ENCODE results near the gene NOTCH1.
"Not testable (repeated sequence)": the region's sequence is repeated elsewhere in the genome, so short reads cannot be mapped to it uniquely, and the experiment has no call there.

The NOTCH1 gene

DNA sequence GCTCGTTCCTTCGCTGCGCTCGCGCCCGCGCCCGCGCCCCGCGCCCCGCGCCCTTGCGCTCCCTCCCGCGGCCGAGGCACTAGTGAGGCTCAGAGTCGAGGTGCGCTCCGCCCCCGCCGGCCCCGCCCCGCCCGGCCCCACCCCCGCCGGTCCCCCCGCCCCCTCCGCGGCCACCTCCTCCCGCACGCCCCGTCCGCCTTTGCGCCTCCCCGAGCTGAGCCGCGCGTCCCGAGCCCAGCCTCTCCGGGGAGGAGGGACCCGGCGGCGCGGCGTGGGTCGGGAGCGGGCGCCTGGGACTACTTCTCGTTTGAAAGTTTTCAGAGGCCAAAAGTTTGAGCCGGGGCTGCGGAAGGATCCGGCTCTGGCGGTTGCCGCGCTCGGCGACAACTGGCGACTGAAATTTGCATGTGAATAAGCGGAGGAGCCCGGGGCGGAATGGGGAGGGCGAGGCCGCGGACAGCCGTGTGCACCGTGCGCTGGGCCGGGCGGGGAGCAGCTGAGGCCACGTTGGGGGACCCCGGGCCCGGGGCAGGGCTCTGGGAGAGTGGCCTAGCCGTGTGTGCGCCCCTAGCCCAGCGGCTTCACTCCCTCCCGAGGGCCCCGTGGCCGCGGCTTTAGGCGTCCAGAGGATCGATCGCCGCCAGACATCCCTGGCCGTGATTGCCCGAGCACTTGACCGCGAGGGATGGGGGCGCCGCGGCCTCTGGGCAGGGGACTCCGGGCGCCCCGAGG, at the start of gene NOTCH1:
TSS of gene NOTCH1 (minus strand) at position 84 of the 732 bp plus-strand sequence. CDS start 262 bp downstream, outside the sequence.
- DNase-seq, result no peak

DNA sequence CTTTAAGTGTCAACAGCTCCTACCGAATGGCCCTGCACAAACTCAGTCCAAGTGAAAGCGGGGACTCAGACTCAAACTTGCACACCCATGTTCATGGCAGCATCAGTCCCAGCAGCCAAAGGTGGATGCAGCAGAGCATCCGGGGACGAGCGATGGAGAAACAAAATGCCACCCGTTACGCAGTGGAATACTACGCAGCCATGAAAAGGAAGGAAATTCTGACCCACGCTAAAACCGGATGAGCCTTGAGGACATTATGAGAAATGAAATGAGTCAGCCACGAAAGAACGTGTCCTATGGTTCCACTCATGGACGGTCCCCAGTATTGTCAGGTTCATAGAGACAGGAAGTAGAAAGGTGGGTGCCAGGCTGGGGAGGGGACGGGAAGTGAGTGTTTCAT, 48.6 kb upstream of the NOTCH1 start:
- DNase-seq, result no peak

DNA sequence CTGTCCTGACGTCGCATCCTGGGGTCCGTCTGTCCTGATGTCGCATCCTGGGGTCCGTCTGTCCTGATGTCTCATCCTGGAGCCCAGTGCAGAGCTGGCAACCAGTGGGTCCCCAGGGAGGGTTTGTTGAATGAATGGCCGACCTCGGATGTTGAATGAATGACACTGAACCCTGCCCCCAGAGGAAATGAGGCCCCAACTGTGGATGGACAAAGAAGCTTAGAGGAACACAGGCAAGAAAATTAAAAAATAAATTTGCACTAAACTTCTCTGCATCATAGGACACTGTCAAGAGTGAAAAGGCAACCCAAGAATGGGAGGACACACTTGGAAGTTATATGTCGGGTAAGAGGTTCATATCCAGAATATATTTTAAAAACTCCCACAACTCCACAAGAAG, 47.7 kb upstream of the NOTCH1 start:
- no peak for DNase-seq

DNA sequence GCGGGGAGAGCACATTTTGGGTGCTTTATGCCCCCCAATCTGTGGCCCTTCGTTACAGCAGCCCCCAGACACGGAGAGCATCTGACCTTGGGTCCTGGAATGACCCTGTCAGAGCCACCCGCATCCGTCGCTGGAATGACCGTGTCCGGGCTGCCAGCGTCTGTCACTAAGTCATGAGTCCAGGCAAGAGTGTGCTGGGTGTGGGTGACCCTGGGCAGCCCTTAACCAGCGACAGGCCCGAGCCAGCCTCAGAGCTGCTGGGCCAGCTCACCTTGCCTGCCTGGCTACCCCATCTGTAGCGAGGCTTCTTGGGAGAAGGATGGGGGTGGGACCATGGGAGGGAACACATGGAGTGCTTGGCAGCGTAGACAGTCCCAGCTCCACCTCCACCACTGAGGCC, 46.8 kb upstream of the NOTCH1 start:
- no peak for DNase-seq

DNA sequence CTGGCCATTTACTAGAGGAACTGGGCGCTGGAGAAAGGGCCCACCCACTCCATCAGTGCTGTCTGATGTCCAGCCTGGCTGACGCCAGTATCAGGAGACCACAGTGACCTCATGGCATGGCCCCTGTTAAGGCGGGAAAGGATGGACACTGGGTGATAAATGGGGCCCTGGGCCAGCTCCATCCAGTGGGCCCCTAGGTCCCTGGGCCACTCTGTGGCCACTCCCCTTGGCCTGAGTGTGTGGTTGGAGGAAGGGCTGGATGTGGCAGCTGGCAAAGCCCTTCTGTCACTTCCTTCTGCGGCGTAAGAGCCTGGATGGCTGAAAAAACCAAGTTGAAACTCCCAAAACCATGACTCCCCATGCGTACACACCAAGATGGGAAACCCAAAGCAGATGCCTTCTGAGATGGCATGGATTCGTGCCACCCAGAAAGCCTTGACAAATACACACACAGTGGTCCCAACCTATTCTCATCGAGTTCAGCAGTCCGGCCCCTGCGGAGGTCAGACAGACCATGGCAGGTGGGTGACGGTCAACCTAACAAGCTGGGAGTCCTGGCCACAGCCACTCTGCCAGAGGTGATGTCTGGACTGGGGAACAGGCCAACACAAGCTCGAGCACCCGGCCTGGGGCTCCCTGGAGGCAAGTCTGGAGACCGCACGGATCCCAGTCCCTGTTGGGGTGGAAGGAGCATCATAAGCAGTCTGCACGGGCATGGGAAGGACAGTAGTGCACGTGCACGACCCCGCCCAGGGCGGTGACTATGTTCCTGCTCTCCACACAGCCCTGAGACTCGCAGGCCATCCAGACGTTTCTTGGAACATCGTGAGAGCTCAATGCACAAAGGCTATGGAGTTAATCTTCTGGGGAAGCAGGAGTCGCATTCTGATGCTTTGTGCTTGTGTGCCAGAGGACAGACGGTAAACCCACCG, 45.2 kb upstream of the NOTCH1 start:
- no peak for DNase-seq

- no peak for DNase-seq
These were observed 44.2 kb upstream of the NOTCH1 start for GRCh38 chr9:136589766-136590763.

DNA sequence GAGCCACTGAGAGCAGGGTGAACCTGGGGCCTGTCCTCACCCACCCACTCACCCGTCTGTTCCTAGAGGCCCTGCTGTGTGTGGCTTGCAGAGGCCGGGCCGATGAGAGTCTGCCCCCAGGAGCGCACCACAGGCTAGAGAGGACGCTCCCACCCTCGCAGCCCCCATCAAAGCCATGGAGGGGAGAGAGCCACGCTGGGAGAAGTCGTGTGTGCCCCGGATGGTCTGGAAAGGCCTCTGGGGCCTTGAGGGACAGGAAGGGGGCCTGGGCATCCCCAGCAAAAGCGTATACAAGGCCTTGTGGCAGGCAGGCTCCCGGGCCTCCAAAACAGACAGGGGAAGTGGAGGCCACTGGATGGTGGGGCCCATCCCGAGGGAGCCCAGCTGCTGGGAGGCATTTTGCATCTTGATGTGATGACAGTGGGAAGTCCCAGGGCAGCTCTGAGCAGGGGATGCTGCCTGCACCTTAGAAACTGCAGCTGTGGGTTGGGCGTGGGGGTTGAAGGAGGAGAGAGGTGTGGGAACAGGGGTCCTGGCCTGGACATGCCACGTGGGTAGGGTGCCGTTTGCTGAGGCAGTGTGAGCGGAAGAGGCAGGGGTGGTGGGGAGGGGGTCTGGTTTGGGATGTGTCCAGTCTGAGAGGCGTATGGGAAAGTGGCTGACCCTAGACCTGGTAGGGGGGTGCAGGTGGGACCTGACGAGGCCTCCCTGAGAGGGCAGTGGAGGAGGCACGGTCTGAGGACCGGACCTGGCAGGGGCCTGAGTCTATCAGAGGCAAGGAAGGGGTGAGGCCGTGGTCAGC, 43.0 kb upstream of the NOTCH1 start:
- no peak for DNase-seq

GRCh38 chr9:136587944-136588662, 42.3 kb upstream of the NOTCH1 start:
- DNase-seq, result no peak

DNA sequence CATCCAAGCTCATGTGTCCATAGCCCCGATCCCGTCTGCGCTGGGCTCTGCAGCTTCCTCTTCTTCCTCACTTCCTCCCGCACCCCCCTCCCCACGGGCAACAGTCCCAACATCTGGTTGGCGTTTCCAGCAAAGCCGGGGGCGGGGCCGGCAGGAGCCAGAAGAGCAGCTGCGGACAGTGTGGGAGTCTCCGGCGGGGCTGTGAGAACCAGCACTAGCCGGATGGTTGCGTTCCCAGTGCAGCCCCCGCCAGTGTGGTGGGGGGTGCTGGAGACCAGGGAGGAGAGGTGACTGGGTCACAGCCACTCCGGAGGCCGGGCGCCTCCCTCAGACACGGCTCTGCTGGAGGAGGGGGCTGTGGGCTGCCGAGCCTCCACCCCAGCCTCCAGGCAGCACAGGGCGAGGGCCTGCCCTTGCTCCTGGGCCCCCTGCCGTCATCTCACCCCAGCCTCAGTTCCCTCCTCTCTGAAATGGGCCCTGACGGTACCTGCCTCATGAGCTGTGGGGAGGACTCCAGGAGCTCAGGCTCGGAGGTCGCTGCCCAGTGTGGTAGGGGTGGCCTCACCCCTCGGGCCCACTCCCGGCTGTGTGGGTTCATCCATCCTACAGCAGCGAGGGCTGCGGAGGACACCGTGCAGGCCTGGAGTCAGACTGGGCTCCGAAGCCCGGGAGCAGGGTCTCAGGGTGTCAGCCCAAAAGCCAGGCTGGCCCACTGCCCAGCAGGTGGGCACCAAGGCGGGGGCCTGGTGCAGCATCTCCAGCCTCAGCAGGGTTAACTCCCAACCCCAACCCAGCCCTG, 41.5 kb upstream of the NOTCH1 start:
- DNase-seq, result no peak

- no peak for DNase-seq
These were observed 40.6 kb upstream of the NOTCH1 start for GRCh38 chr9:136586391-136586953.

DNA sequence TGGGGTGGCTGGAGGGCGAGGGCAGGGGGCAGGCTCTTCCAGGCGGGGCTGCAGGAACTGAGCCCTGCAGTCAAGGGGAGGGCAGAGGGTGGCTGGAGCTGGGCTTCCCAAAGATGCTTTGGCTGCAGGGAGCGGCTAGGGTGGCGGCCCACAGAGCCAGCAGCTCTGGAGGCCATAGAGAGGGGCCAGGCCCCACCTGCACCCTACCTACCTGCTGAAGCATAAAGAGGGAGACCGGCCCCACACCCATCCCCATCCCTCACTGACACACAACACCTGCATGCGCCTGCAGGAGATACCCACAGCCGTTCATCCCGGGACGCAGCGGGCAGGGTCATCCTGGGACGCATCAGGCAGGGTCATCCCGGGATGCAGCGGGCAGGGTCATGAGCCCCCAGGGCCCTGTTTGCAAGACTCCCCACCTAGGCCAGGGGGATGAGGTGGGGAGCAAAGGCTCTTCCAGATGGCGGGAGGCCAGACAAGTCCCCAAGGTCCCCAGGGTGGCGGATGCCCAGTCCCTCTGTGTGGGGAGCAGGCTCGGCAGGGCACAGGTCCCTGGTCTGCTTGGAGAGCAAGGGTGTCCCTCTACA, 39.8 kb upstream of the NOTCH1 start:
- no peak for DNase-seq

DNA sequence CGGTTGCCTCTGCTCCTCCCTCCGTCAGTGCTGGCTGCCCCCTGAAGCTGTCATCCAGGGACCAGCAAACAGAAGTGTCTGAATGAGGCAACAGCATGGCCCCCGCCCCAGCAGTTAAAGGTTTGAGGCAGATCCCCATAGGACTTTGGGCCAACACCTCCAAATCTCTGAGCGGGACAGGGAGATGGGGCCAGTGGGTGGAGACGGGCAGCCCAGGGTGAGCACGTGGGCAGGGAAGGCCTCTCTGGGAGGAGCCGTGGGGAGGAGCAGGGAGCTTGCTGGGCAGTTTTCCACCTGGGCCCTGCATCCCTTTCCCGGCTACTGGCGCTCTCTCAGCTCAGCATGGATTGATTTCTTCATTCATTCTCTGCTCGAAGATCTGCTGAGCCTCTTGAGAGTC, 39.1 kb upstream of the NOTCH1 start:
- no peak for DNase-seq

DNA sequence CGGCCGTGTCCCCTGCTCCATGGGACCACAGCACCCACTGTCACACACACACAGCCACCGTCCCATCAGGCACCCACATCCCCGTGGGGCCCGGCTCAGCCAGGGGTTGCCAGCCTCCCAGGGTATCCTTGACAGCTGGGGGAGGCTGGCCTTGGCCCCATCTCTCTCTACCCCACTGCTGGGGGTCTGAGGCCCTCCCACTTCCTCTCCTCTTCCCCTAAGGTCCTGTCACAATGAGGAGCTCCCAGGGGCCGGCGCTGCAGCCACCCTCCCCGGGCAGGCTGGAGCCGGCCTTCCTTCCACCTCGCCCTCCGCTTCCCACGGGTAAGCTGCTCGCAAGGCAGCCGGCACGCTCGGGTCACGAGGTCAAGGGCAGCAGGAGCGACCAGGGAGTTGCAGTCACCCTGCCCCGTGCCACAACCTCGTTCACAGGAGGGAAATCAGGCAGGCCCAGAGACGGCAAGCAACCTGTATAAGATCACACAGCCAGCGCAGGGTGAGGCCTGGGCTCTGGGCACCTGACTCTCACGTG, 38.6 kb upstream of the NOTCH1 start:
- DNase-seq, result no peak

DNA sequence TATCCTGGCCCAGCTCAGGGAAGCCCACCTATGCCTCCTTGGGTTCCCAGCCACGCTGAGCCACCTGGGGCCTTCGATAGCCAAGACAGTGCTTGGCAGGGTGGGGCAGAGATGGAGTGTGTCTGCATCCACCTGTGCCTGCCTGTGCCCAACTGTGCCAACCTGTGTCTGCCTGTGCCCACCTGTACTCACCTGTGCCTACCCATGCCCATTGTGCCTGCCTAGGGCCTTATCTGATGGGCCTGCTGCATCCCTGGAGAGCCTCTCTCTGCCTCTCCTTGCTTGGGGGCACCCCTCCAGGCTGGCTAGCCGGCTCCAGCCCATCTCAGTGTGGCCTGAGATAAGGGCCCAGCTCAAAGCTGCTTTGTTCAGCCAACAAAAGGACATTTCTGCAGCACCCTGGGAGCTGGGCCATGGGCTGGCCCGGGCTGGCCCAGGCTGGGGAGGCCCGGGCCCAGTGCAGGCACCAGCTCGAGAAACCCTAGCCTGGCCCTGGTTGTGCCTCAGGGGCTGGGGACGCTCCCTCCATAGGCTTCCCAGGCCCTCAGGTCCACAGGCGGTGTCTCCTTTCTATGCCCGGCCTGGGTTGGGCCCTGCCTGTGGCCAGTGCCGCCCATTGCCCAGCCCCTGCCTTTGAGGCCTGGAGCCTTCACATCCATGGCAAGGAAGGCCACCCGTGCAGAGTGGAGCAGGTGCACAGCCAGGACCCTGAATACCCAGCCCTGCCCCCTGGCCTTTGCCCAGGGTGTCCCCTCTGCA, 37.3 kb upstream of the NOTCH1 start:
- DNase-seq, result no peak

GRCh38 chr9:136581614-136582447, 36.0 kb upstream of the NOTCH1 start:
- no peak for DNase-seq

- DNase-seq, result not testable (repeated sequence)
These were observed 33.9 kb upstream of the NOTCH1 start for GRCh38 chr9:136579650-136580219.

Data from NCI-H2081 treated with DMSO at 0.1 percent for 48 hours (cell line).